Body of pancreas (tissue), 4 donors: Measurements from ENCODE around the gene C10orf105.

Source experiments
- CTCF ChIP-seq, 7 experiments: fragments of 450-650 bp in 4 of 7; fragments of 200-600 bp in 3 of 7; sonication (generic) in 3 of 7; IDR thresholded peaks; one replicate each; pipeline ENCODE4 v1.5.1; 2016 to 2019; ENCODE audit warnings: antibody characterized with exemption in 7 of 7
- POLR2A ChIP-seq, 3 donors: fragments of 450-650 bp; IDR thresholded peaks; one replicate each; pipeline ENCODE4 v1.6.1; 2016; ENCODE audit warnings: antibody characterized with exemption in 3 of 3, mild to moderate bottlenecking in 2 of 3

- no peak for TF ChIP-seq CTCF (IDR thresholded peaks at IDR 0.05)
- no peak for TF ChIP-seq POLR2A (IDR thresholded peaks at IDR 0.05)
These were observed 52.2 kb downstream of the C10orf105 start for GRCh38 chr10:71667387-71667752.
